Astrocyte (in vitro differentiated cells and primary cell): ENCODE results near the gene USH1C.

Source experiments
- EZH2 ChIP-seq: IDR thresholded peaks from 2 replicates; pipeline ENCODE4 v1.6.1; 2012; ENCODE audit warnings: mild to moderate bottlenecking, low read length, inconsistent platforms; ENCODE audit not compliant: insufficient read depth
- TF ChIP-seq, protein P1 (sequence below): IDR thresholded peaks from 2 replicates; pipeline ENCODE4 v1.5.1; 2011; ENCODE audit warnings: low read depth, mild to moderate bottlenecking, inconsistent platforms, low read length, moderate library complexity; ENCODE audit not compliant: insufficient read depth

DNA sequence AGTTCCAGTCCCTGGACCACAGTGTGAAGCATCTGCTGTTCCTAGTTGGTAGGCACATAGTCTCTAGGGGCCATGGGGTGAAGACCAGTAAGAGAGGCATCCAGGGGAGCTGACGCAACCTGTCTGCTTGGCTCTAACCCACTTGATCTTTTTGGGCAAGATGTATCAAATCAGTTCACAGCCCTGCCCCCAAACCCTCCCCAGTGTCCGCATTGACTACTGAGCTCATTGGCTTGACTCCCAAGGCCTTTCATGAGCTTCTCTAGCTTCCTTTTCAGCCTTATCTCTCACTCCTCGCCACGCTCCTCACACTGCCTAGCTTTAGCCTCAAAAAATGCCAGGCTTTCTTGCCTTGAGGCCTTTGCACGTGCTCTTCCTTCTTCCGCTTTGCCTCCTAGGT lies 37.9 kb downstream of the USH1C start:
- TF ChIP-seq, protein P1, sequence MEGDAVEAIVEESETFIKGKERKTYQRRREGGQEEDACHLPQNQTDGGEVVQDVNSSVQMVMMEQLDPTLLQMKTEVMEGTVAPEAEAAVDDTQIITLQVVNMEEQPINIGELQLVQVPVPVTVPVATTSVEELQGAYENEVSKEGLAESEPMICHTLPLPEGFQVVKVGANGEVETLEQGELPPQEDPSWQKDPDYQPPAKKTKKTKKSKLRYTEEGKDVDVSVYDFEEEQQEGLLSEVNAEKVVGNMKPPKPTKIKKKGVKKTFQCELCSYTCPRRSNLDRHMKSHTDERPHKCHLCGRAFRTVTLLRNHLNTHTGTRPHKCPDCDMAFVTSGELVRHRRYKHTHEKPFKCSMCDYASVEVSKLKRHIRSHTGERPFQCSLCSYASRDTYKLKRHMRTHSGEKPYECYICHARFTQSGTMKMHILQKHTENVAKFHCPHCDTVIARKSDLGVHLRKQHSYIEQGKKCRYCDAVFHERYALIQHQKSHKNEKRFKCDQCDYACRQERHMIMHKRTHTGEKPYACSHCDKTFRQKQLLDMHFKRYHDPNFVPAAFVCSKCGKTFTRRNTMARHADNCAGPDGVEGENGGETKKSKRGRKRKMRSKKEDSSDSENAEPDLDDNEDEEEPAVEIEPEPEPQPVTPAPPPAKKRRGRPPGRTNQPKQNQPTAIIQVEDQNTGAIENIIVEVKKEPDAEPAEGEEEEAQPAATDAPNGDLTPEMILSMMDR: no peak
- TF ChIP-seq EZH2: no peak
